ENCODE measurements around the gene SCUBE1.

SCUBE1 gene

DNA sequence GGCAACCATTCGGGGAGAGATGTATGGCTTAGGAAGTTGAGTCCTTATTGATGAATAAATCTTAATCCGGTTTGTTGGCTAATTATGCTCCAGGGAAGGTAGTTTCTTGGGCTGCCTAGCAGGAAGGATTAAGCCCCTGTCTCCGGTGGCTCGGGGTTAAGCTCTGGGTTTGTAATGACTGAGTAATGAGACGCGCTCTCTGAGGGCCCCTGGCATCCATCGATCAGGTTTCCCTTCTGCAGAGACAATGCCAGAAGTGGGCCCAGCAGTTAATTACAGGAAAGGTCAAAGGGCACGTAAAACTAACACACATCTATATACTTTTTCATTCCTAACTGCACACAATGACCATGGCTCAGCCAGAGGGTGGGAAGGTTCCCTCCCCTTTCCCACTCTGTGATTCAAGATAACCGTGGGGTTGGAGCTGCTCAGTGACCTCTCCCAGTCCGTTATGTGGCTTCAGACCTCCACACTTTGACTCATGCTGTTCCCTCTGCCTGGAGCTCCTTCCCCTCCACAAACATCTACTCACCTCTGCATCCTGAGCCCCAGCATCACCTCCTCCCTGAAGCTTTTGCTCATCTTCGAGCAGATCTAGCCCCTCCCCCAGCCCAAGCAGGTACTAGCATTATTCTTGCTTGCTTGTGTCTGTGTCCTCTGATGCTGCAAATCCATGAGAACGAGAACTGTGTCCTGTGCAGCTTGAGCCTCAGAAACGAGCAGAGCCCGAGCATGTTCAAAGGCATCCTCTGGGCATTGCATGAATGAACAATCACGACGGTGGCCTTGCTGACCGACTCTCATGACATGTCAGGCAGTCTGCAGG is 16.6 kb downstream of the SCUBE1 start:
- no peak for DNase-seq (ENCODE audit: low read depth)

DNA sequence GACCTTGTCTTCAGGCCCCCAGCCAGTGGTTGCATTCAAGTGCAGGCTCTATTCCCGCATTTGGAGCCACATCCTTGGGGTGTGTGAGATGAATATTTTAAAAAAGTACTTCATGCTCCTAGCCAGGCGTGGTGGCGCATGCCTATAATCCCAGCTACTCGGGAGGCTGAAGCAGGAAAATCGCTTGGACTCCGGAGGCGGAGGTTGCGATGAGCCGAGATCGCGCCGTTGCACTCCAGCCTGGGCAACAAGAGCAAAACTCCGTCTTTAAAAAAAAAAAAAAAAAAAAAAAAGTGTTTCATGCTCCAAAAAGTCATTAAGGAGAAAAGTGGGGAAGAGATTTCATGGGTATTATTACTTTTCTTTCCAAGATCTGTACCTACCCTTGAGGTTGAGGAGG is 18.0 kb downstream of the SCUBE1 start:
- no peak for DNase-seq (ENCODE audit: low read depth)

DNA sequence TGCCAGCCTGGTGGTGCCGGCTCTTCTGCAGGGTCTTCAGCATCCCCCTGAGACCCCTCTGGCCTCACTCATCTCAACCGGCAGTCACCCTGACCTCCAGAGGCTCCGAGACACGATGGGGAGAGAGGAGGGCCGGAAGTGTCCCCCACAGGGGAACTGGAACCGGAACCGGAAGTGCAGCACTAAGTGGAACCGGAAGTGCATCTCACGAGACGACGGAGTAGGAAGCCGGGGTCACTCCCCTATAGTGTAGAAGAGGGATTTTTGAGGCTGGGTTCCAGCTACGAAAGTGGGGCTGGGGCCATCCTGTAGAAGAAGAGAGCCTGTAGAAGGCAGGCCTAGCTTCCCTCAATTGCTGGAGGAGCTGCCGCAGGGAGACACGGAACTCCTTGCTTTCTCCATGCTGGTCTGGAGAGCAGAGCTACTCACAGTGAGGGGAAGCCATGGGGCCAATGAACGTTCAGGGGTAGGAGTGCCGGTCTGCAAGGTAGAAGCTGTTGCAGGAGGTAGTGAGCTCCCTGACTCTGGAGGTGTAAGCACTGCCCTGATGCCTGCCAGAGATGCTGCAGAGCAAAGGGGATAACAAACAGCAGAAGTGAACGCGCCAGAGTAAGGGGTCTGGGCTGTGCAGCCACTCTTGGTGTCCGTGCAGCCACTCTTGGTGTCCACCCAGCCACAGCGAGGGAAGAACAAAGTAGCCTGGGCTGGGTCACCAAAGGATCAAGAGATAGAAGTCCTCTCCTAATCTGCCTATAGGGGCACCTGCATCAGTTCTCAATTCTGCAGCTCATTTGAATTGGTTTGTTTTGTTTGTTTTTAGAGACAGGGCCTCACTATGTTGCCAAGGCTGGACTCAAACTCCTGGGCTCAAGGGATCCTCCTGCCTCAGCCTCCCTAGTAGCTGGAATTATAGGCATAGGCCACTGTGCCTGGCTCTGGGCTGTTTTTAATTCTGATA is 21.9 kb downstream of the SCUBE1 start:
- DNase-seq (ENCODE audit: low read depth) = no peak

DNA sequence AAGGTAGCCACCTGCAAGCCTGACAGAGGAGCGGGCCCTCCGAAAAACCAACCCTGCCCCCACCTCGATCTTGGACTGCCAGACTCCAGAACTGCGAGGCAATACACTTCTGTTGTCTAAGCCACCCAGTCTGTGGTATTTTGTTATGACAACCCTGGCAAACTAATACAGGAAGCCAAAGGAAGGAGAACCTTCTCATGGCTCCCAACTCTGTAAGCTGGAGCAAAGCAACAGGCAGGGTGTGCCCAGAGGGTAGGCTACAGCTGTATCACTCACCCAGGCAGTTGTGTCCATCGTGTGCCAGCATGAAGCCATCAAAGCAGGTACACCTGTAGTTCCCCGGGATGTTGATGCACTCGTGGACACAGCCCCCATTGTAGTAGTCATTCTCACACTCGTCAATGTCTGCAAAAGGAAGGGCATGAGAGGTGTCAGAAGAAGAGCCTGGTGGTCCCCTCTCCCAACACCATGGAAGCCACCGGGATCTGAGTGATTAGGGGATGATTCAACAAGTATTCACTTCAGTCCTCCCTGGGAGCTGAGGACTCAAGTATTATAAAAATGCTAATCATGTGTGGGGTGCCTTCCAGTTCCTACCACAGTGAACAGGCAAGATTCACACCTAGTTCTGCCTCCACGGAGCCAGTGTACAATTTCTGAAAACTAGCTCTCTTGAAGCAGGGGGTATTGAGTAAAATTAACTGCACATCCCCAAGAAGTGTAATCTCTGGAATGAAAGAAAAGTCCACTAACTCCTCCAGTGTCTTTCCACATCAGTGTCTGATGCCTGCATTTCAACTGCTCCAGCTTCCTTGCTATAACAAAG is 23.3 kb downstream of the SCUBE1 start:
- DNase-seq (ENCODE audit: low read depth) = no peak

DNA sequence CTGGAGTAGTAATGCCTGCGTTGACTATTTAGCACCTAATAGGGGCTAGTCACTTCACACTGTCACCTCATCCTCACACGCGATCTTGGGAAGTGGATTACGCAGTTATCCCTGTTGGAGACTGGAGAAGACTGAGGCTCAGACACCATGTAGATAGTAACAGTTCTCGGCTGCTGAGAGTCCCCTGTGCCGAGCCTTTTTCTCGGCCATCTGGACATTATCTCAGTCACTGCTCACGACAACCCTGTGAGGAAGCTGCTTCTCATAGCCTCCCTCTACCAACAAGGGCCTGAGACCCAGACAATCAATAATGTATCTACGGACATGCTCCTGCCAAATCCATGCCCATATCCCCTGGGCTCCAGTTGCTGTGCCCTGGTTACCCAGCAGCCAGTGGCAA is 25.9 kb downstream of the SCUBE1 start:
- no peak for DNase-seq (ENCODE audit: low read depth)

DNA sequence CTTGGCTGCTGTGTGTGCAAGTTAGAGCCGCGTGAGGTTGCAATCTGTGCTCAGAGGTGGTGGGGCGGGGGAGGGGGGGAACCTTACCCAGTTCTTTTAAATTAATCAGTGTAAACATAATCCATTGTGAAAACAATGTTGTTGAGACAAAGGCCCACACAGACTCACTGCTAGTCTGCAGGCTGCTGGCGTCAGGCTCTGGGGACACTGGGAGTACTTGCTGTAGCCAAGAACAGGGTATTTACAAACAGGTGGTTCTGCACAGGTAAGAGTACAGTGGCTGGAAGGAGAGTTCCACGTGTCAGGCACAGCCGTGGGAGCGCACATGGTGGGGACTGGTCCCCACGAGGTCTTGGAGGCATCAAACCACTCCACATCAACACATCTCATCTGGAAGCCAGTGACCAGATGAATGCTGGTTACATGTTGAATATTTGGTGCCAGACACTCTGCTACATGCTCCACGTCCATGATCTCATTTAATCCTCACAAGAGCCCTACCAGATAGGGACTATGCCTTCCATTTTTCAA is 27.4 kb downstream of the SCUBE1 start:
- DNase-seq (ENCODE audit: low read depth) = no peak

DNA sequence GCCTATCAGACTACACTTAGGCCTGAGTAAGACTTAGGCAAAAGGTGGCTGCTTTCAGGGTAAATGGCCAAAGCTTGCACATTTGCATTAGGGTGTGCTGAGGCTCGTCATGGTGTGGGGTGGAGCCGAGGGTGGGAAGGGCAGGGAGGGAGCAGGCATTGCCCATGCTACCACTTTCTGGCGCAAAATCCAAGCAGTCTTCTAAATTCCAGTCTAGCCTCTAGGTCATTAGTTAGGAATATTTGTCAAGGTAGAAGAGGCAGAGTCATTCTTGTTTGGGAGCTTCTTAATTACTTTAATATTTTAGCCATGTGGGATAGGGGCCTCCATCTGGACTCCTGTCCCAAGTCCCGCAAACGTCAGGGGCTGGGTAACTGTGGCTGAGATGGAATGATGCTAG is 28.6 kb downstream of the SCUBE1 start:
- no peak for DNase-seq (ENCODE audit: low read depth)

DNA sequence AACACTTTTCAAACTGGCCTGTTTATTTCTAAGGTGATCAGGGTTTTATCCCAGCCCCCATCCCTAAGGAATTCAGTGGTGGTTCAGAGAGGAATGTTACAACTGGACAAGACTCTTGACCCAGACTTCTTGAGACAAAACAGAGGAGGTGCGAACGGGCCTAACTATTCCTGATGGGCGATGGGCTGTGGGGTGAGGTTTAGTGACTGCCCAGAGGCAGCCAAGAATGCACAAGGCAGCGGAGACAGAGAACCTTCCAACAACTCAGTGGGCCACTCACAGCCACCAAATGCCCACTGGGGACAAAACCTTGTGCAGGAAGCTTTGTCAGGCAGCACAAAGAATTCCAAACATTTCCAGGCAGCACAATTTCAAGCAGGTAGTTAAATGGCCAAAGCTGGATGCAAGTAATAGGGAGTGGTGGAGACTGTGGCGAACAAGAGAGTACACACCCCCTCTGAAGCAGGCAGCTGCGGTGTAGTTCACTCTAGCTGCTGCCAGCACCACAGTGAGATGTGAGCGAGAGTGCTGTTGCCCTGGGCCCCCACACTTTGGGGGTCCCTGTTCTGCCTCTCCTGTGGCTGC is 29.2 kb downstream of the SCUBE1 start:
- no peak for DNase-seq (ENCODE audit: low read depth)

DNA sequence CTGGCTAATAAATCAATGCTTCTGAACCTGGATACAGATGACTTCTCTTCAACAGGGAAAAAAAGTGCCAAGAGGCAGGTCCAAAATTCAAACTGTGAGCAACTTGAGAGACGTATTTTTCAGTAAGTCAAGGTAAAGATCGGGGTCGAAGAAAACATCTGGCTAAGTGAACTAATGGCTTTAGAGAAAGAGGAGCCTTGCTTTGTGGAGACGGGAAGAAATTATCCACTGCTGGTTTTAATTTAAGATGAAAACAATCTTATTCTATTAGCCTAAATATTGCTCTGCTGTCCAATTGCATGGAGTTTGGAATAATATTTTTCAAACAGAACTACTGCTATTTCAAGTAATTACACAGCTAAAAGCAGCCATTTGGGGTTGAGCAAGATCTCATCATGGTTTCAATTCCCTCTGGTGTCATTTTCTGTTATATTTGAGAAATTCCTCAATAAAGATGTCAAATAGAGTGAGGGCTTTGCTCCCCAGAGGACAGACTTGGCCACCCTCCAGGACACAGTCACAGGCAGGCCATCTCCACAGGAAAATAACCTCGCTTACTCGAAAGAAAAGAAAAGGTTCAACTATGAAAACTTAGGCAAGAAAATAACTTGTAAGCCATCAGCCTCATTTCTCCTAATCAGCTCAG is 29.8 kb downstream of the SCUBE1 start:
- no peak for DNase-seq (ENCODE audit: low read depth)

DNA sequence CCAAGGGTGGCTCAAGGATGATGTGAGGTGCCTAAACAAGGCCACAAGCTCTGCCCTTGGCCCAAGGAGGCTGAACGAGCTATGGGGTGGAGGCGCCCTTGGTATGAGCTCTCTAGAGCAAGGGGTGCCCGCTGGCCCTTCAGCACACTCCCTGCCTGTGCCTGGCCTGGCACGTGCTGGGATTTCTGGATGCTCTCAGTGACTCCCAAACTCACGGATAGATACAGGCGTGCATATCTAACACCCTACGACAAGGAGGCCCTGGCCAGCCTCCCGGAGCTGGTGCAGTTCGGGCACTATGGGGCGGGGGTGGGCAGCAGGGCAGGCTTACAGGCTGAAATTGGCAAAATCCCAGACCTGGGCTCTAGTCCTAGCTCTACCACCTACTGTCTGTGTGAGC is 30.6 kb downstream of the SCUBE1 start:
- DNase-seq (ENCODE audit: low read depth) = no peak

DNA sequence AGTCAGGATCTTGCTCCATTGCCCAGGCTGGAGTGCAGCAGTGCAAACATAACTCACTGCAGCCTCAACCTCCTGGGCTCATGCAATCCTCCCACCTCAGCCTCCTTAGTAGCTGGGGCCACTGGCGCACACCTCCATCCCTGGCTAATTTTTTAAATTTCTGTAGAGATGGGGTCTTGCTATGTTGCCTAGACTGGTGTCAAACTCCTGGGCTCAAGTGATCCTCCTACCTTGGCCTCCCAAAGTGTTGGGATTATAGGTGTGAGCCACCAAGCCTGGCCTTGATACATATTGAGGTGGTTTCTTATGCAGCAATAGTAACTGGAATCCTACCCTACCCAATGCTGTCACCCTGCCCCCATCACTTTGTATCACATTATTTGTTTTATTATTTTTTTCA is 32.4 kb downstream of the SCUBE1 start:
- DNase-seq (ENCODE audit: low read depth) = no peak

DNA sequence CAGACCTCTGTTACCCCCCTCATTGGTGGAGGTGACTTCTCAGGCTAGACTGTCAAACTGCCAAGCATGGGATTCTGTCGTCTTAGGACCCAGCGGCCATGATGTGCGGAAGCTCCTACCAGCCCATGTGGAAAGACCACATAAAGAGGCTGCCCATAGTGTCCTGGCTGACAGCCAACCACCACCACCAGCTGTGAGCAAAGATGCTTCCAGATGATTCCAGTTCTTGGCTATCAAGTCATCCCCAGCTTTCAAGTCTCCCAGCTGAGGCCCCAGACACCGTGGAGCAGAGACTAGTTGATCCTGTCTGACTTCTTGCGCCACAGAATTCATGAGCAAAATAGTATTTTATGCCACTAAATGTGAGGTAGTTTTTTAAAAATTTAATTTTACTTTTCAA is 32.9 kb downstream of the SCUBE1 start:
- DNase-seq (ENCODE audit: low read depth) = no peak

DNA sequence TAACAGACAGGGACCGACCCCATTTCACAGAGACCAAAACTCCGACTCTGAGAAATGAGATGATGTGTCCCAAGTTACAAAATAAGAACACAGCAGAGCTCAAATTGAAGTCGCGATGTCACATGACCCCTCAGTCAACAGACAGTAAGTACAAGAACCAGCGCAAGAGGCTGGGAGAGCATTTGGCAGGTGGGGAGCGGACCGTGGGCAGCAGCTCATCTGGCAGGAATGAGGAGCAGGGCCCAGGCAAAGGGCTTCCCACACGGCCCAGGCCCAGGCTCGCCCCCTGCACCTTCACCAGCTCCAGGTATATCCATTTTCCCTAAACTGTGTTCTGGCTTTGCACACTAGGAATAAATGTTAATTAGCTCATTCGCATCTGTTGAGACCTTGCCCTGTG is 34.3 kb downstream of the SCUBE1 start:
- DNase-seq (ENCODE audit: low read depth) = no peak

DNA sequence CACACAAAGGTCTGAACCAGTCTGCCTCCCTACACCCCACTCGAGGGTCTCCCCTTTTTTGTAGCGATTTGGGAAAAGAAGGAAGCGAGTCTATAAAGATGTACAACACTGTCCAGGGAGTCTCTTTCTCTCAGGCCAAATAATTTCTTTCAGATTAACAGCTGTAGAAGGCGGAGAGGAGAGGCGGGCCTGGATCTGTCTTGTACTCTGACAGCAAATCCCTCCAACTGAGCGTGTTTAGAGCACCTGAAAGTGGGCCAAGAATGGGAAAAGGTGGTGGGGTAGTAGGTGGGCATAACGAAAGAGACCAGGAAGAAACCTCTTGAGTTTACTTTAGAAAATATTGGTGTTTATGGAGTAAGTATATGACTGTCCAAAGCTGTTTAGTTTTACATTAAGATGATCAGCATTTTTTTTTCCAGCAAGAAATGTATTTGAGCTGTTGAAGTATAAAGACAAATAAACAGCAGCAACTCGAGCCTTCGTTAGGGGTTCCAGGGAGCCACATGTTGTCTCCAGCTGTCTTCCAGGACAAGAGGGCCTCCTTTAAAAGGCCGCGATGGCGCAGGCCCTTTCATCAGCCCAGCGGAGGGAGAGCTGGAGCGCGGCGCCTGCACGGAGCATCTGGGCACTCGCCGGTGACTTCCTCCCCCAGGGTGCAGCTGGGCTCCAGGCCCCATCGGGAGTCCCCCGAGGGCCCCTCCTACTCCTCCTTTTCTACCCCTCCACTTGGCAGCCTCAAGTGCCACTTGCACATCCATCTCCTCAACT is 34.9 kb downstream of the SCUBE1 start:
- DNase-seq (ENCODE audit: low read depth) = no peak

DNA sequence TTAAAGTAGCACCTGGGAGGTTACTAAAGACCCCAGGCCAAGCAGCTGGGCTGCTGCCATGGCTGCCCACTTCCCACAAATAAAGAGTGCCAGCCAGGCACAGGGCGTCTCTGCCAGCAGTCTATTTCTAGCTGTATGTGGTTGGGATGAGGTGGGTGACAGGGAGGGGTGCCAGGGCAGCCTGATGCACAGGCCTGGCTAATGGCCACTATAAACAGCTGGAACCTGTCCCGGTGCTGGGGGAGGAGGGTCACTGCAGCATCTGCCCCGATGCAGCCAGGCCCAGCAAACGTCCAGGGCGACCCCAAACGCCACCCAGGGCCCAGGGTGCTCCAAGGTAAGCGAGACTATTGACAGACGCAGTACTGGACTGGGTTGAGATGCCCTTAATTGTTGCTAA is 37.4 kb downstream of the SCUBE1 start:
- no peak for DNase-seq (ENCODE audit: low read depth)

DNA sequence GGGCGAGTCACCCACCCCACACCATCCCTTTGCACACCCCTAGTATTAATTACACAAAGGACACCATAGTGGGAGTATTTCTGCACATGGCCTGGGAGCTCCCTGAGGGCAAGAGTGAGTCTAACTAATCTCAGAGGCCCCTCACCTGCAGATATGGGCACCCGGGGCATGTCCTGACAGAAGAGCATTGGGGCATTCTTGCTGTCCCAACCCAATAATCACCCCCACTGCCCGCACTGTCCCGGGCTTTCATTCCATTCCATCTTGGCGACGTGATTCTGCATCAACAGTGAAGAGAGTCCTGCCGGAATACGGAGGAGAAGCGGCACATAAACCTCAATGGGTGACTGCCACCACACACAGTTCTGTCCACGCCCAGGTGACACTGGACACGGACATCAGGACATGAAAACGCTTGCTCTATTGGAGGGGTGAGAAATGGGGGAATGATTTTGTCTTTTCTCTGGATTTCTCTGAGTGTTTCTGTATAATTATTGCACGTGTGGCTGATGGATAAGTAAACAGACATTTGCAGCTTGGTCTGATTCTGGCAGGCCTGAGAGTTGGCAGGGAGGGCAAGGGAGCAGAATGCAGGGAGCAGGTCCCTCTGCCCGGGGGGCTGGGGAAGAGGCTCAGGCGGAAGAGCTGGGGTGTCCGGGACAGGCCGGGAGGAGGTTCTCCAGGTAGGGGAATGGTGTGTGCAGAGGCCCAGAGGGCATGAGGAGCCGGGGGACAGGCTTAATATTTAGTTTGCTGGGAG is 38.2 kb downstream of the SCUBE1 start:
- DNase-seq (ENCODE audit: low read depth) = no peak

DNA sequence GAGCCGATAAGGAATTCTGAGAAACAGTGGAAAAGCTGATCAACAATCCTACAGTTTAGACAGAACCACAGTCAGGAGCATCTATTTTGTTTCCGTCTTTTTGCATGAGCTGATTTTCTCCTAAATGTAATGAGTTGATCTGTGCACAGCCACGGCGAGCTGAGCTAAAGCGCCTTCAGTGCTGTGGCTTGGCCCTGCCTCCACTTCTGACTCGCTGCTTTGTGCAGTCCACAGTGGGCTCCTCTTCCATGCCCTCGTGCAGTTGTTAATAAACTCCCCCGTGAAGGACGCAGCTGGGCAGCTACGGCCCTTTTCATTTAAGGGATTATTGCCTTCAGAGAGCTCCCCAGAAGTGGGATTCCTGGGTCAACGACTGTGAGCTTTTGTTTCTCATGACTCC is 39.4 kb downstream of the SCUBE1 start:
- no peak for DNase-seq (ENCODE audit: low read depth)

DNA sequence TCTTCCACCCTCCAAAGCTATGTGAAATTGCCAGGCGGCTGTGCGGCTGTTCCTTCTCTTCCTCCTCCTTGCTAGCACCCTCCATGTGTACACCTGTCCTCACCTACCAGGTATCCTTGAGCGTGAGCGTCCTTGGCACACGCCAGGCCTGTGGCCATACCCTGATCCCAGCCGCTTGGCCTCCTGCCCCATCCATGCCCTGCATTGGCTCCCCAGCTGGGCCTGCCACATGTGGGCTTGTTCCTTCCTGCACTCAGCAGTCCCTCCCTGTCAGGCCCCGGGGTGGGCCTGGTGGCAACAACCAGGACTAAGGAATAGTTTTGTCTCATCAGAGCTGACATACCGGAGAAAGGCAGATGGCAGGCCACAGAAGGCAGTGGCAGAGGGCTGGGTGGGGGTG is 40.0 kb downstream of the SCUBE1 start:
- DNase-seq (ENCODE audit: low read depth) = no peak

DNA sequence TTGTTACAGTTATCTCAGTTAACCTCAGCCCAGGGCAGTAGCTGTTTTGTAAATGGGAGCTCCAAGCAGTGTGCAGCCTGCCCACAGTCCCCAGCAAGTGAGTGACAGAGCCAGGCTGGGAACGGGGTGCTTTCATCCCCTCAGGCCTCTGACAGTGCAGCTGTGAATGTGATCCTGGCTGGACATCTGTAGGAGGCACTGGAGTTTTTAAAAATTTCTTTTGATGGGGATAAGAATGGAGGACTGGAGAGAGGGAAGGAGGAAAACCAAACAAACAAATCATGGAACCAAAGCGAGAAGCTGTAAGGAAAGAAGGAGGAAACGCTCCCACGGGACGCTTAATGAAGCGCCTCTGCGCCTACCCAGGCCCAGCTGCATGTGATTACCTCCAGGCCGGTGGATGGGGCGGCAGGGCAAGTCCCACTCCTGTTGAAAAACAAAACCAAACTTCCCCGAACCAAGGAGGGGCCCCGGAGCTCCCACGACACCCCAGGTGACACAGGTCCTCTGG is 40.6 kb downstream of the SCUBE1 start:
- DNase-seq (ENCODE audit: low read depth) = no peak

All from activated T-helper 1 cell treated with Interleukin-2 at 50 U/mL for 16 hours (primary cell).